Activated T-cell treated with anti-CD3 and anti-CD28 coated beads, Interleukin-2, amount 50 U/mL, for 48 hours (primary cell): ENCODE measurements around the gene FOXK1.
"Not testable (repeated sequence)": the region's sequence is repeated elsewhere in the genome, so short reads cannot be mapped to it uniquely, and the experiment has no call there.

Experiments used
- DNase-seq, 2 experiments: peaks; one replicate each; pipeline ENCODE4 v3.0.0-alpha.2; 2020

FOXK1 gene

GRCh38 chr7:4681886-4682620 lies at the start of gene FOXK1:
Gene FOXK1, plus strand, starts transcription at chr7:4682295. Its CDS starts 14 bp downstream, at chr7:4682309.
- DNase-seq = peak; percentile 80 to 88

GRCh38 chr7:4633012-4633411 lies 49.1 kb upstream of the FOXK1 start:
- peak; percentile 25 to 38 for DNase-seq

- DNase-seq = no peak
Measured at GRCh38 chr7:4634166-4634565, 47.9 kb upstream of the FOXK1 start.

DNA sequence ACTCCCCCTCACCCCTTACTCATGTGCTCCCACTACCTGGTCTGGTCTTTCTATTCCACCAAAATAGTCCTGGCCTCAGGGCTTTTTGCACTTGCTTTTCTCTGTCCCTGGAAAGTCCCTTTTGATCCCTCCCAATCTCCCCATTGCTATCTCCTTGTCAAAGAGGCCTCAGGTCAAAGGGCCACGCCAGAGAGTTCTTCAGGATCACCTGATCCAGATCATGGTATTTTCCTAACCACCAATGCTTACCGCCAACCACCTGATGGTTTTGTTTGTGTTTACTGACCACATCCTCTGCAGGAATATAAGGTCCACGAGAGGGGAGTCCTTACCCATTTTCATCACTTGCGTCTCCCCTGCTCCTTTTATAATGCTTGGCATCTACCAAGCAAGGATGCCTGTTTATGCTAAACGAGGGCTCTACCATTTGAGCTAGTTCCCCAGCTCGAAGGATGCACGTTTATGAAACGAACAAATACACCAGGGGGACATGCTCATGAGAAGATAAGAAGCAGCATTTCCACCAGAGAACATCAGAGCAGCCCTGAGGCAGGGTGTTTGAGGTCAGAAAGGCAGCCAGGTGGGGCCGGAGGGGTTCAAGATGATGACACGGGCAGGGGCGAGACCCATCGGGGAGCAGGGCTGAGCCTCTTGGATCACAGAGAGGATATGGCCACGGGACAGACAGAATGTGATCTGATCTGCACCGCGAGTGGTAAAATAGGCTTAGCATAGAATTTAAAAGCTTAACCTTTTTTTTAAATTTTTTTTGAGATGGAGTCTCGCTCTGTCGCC lies 43.1 kb upstream of the FOXK1 start:
- DNase-seq = no peak

GRCh38 chr7:4641091-4641666 lies 40.9 kb upstream of the FOXK1 start:
- no peak for DNase-seq

DNA sequence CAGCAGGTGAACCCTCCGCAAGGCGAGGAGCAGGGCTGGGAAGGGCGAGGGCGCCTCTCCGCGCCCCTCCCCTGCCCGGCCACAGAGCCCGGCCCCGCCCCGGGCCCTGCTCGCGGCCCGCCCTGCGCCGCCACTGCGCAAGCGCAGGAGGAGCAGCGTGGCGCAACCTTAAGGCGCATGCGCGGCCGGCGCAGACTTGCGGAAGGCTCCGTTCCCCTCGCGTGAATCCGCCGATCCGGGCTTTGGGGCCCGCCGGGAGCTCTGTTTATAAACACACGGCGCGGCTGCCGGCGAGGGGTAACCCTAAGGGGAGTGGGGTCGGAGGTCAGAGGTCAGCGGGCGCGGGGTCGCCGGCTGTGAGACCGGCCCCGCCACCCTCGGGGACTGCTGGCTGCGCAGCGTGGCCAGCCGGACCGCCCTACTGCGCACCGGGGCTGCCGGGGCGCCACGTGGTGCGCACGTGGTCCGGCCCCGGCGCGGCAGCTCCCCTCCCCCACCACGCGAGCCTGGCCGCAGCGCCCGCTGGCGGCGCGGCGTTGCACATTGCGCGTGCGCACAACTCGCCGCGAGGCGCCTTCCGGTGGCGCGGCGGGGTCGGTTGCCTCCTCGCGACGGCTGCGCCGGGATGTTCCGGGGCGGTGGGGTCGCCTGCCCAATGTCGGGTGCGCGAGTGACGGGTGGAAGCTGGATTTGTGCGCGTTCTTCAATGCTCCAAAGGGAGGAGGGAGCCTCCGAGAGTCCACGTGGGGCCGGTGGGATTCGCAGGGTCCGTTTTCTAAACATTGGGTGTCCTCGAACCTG lies 40.2 kb upstream of the FOXK1 start:
- DNase-seq = peak; percentile 96 to 97

GRCh38 chr7:4642468-4643203 lies 39.5 kb upstream of the FOXK1 start:
- DNase-seq = no peak

DNA sequence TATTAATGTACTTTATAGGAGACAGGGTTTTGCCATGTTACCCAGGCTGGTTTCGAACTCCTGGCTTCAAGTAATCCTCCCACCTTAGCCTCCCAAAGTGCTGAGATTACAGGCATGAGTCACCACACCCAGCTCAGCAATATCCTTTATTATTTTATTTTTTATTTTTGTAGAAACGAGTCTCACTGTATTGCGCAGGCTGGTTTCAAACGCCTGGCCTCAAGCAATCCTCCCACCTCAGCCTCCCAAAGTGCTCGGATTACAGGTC lies 39.0 kb upstream of the FOXK1 start:
- not testable (repeated sequence) for DNase-seq

GRCh38 chr7:4645246-4645645 lies 36.8 kb upstream of the FOXK1 start:
- no peak for DNase-seq

DNA sequence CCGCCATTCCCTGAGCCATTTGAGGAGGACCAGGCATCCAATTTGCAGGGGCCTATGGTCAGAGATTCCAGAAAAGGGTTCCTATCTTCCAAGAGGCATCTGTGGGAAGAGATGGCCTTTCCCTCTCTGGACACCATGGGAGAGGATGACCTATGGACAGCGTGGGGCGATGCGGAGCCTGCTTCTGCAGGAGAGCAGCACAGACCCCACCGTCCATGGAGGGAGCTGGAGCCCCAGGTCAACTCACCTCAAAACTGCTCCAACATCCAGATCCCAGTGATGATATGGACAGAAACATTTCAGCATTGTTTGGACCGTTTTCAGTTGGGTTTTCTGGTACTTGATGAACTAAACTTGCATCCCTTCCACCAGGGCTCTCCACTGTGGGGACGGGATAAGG lies 34.0 kb upstream of the FOXK1 start:
- DNase-seq = no peak

GRCh38 chr7:4650433-4651047 lies 31.6 kb upstream of the FOXK1 start:
- DNase-seq = no peak

GRCh38 chr7:4653771-4654170 lies 28.3 kb upstream of the FOXK1 start:
- DNase-seq = no peak

DNA sequence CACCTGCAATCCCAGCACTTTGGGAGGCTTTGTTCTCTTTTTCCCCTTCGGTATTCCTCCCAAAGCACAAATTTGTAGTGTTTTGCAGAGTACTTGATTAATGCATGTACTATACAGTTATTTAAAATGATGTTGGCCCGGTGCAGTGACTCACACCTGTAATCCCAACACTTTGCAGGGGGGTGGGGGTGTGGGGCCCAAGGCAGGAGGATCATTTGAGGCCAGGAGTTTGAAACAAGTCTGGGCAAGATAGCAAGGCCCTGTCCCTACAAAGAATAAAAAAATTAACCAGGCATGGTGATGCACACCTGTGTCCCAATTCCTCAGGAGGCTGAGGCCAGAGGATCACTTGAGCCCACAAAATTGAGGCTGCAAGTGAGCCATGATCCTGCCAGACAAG lies 26.8 kb upstream of the FOXK1 start:
- no peak for DNase-seq

GRCh38 chr7:4655896-4656295 lies 26.2 kb upstream of the FOXK1 start:
- DNase-seq = no peak

GRCh38 chr7:4657640-4658417 lies 24.3 kb upstream of the FOXK1 start:
- no peak for DNase-seq

DNA sequence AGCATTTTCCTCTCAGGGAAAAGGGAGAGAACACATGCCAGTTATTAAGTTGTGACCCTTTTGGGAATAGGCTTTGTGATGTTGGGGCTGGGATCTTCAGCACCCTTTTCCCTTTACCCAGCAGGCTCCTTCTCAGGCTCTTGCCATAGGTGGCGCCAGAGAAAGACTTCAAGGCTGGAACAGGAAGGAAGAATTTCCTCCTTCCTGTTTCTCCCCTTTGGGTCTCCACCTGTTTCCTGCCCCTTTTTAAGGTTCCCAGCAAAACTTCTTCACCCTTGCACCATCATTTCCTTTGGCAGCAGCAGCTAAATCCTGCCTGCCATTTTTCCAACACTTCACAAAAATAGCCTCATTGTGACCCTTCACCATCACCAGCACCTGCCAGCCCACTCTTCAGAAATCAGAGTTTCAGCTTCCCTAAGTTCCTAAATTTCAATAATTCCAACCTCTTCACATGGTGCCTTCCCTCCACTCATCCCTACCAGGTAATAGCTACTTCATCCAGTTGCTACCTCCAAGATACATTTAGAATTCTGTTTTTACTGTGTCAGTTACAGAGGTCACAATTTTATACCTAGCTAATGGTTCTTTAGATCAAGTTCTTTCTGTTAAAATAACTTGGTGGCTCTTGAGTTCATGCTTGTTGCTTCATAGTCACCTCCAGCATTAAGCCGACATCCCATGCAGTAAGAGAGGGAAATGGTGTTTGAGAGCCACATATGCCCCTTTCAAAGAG lies 22.4 kb upstream of the FOXK1 start:
- DNase-seq = peak in 1 of 2 experiments; percentile 25

DNA sequence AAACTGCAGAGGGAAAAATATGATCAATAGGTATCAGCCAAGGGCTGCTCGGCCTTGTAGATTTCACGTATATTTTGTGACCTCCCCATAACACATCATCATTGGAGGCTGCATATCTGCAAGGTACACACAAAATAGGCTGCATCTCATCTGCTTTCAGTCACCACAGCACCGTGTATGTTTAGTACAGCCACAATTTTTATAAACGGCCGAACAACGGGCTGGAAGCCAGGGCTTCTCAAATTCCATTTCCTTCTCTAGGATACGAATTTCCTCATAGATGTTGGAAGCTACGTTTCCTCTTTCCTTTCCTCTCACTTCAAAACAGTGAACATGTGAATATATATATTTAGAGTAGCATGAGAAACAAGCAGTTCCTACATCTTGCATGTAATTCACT lies 20.2 kb upstream of the FOXK1 start:
- no peak for DNase-seq

- peak; percentile 28 to 30 for DNase-seq
Measured at GRCh38 chr7:4663239-4664018, 18.7 kb upstream of the FOXK1 start.

DNA sequence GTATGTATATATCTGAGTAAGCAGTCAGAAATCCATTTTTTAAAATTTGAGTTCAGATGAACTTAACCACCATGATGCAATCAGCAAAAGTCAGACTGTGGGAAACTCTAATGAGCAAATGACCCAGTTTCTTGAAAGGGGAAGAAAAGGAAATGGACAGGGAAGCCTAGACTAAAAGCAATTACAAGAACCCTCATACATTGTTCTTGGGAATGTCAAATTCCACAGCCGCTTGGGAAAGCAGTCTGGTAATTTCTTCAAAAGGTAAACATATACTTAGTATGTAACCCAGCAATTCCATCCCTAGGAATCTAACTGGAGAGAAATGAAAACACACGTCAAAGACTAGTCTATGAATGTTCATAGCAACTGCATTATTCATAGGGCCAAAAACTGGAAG lies 16.4 kb upstream of the FOXK1 start:
- DNase-seq = no peak
